ENCODE measurements around the gene JMJD7.

- TF ChIP-seq, protein P1, sequence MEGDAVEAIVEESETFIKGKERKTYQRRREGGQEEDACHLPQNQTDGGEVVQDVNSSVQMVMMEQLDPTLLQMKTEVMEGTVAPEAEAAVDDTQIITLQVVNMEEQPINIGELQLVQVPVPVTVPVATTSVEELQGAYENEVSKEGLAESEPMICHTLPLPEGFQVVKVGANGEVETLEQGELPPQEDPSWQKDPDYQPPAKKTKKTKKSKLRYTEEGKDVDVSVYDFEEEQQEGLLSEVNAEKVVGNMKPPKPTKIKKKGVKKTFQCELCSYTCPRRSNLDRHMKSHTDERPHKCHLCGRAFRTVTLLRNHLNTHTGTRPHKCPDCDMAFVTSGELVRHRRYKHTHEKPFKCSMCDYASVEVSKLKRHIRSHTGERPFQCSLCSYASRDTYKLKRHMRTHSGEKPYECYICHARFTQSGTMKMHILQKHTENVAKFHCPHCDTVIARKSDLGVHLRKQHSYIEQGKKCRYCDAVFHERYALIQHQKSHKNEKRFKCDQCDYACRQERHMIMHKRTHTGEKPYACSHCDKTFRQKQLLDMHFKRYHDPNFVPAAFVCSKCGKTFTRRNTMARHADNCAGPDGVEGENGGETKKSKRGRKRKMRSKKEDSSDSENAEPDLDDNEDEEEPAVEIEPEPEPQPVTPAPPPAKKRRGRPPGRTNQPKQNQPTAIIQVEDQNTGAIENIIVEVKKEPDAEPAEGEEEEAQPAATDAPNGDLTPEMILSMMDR (IDR thresholded peaks at IDR 0.05 in 8 of 11, conservative IDR thresholded peaks at IDR 0.05 in 3 of 11), result no peak
- TF ChIP-seq POLR2AphosphoS5 (IDR thresholded peaks at IDR 0.05), result no peak
- TF ChIP-seq POLR2A (IDR thresholded peaks at IDR 0.05), result no peak
Measured at GRCh38 chr15:41865490-41866055, 37.7 kb downstream of the JMJD7 start.
